ENCODE data around the gene SPAG4.

Gene SPAG4

DNA sequence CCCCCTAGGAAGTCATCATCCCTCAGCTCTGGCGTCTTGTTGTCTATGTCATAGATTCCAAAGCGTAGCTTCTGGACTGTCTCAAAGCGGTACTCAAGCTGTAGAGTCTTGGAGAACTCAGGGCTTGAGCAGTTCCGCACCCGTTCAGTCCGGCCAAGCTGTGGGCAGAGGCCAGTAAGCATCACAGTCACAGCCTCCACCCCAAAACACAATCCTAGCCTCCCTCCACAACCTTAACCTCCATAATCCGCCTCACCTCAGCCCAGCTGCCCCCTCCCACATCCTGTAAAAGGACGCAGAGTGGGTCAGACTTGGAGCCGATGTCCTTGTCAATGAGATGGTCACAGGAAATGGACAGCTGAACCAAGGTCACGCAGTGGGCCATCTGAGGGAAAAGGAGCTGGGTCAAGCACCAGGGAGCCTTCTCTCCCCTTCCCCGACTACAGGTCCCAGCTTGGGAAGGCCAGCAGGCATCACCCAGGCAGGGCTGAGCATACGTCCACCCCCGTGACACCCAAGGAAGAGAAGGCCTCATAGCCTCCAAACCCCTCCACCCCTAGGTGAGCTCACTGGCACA, 17.0 kb downstream of the SPAG4 start:
- Histone ChIP-seq H3K4me1 (ENCODE audit: control insufficient read depth, insufficient read depth, low read length) (no peaks in the 10 kb centered on the region), H3K27me3 (ENCODE audit: control insufficient read depth, insufficient read depth, low read length) (no peaks in the 10 kb centered on the region), H3K9ac (ENCODE audit: low read length) (no peak overlapping the region), H3K4me3 (ENCODE audit: low read length) (no peak overlapping the region), H3K9me3 (ENCODE audit: control insufficient read depth, low read length) (no peaks in the 10 kb centered on the region), H3K36me3 (ENCODE audit: control insufficient read depth, insufficient read depth, low read length) (peaks cover 7% of the 10 kb centered on the region)

DNA sequence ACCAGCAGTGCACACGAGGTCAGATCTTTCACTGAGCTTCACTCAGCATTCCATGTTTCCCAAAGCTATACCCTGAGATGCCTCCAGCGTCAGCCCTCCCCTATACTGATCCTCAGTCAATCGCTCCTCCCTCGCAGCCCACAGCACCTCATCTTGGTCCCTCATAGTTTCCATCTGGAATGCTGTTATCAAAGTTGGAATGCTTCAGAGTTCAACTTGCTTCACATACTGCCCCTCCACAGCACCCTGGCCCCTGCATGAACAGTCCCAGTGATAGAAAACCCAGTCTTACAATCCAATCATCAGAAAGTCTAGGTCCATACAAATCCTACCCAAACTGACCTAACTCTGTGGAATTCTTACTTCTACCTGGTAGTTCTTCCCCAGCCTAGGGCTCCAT, 20.0 kb downstream of the SPAG4 start:
- Histone ChIP-seq H3K4me3 (ENCODE audit: low read length) (no peak overlapping the region), H3K36me3 (ENCODE audit: control insufficient read depth, insufficient read depth, low read length) (peaks cover 4% of the 10 kb centered on the region), H3K4me1 (ENCODE audit: control insufficient read depth, insufficient read depth, low read length) (no peaks in the 10 kb centered on the region), H3K9ac (ENCODE audit: low read length) (no peak overlapping the region), H3K9me3 (ENCODE audit: control insufficient read depth, low read length) (no peaks in the 10 kb centered on the region), H3K27me3 (ENCODE audit: control insufficient read depth, insufficient read depth, low read length) (no peaks in the 10 kb centered on the region)

DNA sequence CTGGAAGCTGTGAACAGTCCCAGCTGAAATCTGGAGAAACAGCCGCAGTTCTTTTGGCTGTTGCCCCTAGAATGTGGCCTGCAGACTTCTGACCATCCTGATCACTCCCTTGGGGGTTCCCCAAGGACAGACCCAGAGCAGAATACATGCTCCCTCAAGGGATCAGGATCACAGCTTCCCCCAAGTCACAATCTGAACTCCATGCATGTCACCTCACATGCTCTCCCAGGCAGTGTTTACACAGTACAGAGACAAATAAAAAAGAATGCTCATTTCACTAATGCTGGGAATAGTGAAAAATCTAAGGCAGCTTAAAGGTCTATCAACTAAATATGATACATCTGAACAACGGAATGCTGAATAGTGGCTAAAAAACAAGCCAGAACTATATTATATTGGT, 20.5 kb downstream of the SPAG4 start:
- H3K9me3 ChIP-seq (ENCODE audit: control insufficient read depth, low read length): no peaks in the 10 kb centered on the region
- no peak overlapping the region for H3K9ac ChIP-seq (ENCODE audit: low read length)
- no peaks in the 10 kb centered on the region for H3K4me1 ChIP-seq (ENCODE audit: control insufficient read depth, insufficient read depth, low read length)
- H3K4me3 ChIP-seq (ENCODE audit: low read length): no peak overlapping the region
- H3K27me3 ChIP-seq (ENCODE audit: control insufficient read depth, insufficient read depth, low read length): no peaks in the 10 kb centered on the region
- H3K36me3 ChIP-seq (ENCODE audit: control insufficient read depth, insufficient read depth, low read length): peaks cover under 1% of the 10 kb centered on the region

DNA sequence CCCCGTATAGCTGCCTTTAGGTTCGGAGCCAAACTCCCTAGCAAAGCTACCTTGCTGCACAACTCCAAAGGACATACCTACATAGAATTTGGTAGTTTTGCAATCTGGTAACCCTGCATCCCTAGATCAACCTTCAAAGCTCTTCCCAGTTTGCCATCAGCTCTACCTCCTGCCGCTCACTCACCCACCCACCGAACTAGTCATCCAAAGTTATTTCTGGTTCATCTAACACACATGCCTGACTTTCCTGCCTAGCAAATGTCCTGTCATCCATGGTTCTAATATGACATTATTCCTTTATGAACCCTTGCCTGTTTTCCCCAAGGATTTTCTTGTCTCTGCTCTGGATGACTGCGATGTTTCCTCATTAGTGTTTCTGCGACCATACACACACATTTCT, 21.6 kb downstream of the SPAG4 start:
- Histone ChIP-seq H3K36me3 (ENCODE audit: control insufficient read depth, insufficient read depth, low read length) (no peaks in the 10 kb centered on the region), H3K4me3 (ENCODE audit: low read length) (no peak overlapping the region), H3K9ac (ENCODE audit: low read length) (no peak overlapping the region), H3K9me3 (ENCODE audit: control insufficient read depth, low read length) (no peaks in the 10 kb centered on the region), H3K27me3 (ENCODE audit: control insufficient read depth, insufficient read depth, low read length) (no peaks in the 10 kb centered on the region), H3K4me1 (ENCODE audit: control insufficient read depth, insufficient read depth, low read length) (no peaks in the 10 kb centered on the region)

DNA sequence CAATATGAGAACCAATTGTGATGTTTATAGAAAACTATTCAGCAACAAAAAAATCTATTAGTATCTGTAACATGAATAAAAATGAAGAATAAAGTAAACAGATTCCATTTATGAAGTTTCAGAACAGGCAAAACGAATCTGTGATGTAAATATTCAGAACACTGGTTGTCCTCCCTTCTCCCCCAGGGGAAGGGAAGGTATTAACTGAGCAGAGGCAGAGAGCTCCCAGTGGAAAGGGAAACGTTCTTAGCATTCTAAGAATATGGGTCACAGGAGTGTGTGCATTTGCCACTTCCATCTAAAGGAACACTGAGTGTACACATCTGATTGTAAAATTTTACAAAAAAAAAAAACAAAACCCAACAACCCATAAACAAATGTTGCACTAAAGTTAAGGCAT, 23.1 kb downstream of the SPAG4 start:
- no peaks in the 10 kb centered on the region for H3K4me1 ChIP-seq (ENCODE audit: control insufficient read depth, insufficient read depth, low read length)
- no peak overlapping the region for H3K4me3 ChIP-seq (ENCODE audit: low read length)
- H3K9ac ChIP-seq (ENCODE audit: low read length): no peak overlapping the region
- H3K27me3 ChIP-seq (ENCODE audit: control insufficient read depth, insufficient read depth, low read length): no peaks in the 10 kb centered on the region
- no peaks in the 10 kb centered on the region for H3K9me3 ChIP-seq (ENCODE audit: control insufficient read depth, low read length)
- H3K36me3 ChIP-seq (ENCODE audit: control insufficient read depth, insufficient read depth, low read length): no peaks in the 10 kb centered on the region

DNA sequence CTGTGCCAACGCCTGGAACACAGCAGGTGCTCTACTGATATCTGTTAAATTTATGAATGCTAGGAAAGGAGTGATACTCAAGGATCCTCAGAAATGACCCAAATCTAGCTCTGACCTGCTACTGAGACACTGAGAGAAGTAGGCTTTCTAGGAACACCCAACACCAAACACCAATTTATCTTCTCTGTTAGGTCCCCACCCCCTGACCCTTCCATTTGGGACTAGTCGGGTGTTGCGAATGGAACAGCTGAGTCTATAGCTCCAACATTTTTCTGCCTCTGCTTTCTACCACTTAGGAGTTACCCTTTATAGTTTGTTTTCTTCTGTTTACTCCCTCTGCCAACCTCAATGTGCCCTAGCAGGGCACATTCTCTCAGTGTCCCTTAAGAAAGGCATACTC, 25.1 kb downstream of the SPAG4 start:
- H3K9ac ChIP-seq (ENCODE audit: low read length): no peak overlapping the region
- H3K4me1 ChIP-seq (ENCODE audit: control insufficient read depth, insufficient read depth, low read length): no peaks in the 10 kb centered on the region
- no peaks in the 10 kb centered on the region for H3K9me3 ChIP-seq (ENCODE audit: control insufficient read depth, low read length)
- H3K27me3 ChIP-seq (ENCODE audit: control insufficient read depth, insufficient read depth, low read length): no peaks in the 10 kb centered on the region
- H3K4me3 ChIP-seq (ENCODE audit: low read length): no peak overlapping the region
- no peaks in the 10 kb centered on the region for H3K36me3 ChIP-seq (ENCODE audit: control insufficient read depth, insufficient read depth, low read length)

DNA sequence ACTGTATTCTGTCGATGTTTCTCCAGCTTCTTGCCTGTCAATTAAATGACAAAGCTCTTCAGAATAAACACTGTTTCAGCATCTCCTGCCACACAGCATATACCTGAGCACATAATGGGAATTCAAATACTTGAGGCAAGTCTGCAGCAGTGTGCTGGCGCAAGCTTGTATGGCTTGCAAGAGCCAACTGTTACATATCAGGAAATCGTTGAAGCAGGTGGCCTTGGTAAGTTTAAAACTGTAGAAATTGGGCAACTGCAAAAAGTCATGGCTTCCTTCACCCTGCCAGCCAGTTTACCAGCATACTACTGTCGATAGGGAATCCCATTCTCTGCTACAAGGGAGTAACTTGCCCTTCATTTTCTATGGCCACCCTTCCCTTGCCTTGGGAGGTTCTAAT, 26.1 kb downstream of the SPAG4 start:
- Histone ChIP-seq H3K4me1 (ENCODE audit: control insufficient read depth, insufficient read depth, low read length) (no peaks in the 10 kb centered on the region), H3K4me3 (ENCODE audit: low read length) (no peak overlapping the region), H3K9me3 (ENCODE audit: control insufficient read depth, low read length) (no peaks in the 10 kb centered on the region), H3K9ac (ENCODE audit: low read length) (no peak overlapping the region), H3K36me3 (ENCODE audit: control insufficient read depth, insufficient read depth, low read length) (no peaks in the 10 kb centered on the region), H3K27me3 (ENCODE audit: control insufficient read depth, insufficient read depth, low read length) (no peaks in the 10 kb centered on the region)

DNA sequence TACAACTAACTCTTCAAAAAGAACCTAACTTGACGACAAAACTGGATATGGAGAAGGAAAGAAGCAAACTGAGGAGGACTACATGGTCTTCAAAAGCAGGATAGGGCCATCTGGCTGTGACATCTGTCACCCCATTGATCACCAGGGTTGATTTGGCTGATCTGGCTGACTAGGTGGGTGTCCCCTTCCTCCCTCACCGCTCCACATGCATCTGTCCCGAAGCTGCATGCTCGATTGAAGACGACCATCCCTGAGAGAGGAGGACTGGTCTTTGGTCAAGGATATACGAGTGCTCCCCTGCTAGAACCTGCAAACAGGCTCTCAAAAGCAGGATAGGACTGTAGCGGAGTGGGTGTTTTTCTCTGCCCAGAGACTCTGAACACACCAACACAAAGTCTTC, 27.4 kb downstream of the SPAG4 start:
- Histone ChIP-seq H3K27me3 (ENCODE audit: control insufficient read depth, insufficient read depth, low read length) (no peaks in the 10 kb centered on the region), H3K4me3 (ENCODE audit: low read length) (no peak overlapping the region), H3K4me1 (ENCODE audit: control insufficient read depth, insufficient read depth, low read length) (no peaks in the 10 kb centered on the region), H3K9me3 (ENCODE audit: control insufficient read depth, low read length) (no peaks in the 10 kb centered on the region), H3K9ac (ENCODE audit: low read length) (no peak overlapping the region), H3K36me3 (ENCODE audit: control insufficient read depth, insufficient read depth, low read length) (no peaks in the 10 kb centered on the region)

DNA sequence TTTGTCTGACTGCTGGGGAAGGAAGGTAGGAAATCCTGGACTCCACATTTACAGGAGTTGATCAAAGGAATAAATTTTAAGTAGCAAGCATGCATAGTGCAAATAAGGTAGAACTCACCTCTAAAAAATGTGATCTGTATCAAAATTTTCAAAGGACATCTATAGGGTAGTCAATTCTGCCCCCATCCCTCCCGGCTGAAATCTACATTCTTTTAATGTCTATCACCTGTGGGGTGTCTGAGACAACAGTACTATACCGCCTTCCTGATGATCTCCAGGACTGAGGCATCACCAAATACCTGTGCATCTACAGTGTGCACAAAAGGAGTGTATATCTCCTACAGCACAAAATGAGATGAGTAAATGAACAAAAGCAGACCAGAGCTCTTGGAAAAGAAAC, 29.2 kb downstream of the SPAG4 start:
- no peak overlapping the region for H3K4me3 ChIP-seq (ENCODE audit: low read length)
- H3K36me3 ChIP-seq (ENCODE audit: control insufficient read depth, insufficient read depth, low read length): no peaks in the 10 kb centered on the region
- no peak overlapping the region for H3K9ac ChIP-seq (ENCODE audit: low read length)
- no peaks in the 10 kb centered on the region for H3K4me1 ChIP-seq (ENCODE audit: control insufficient read depth, insufficient read depth, low read length)
- no peaks in the 10 kb centered on the region for H3K9me3 ChIP-seq (ENCODE audit: control insufficient read depth, low read length)
- no peaks in the 10 kb centered on the region for H3K27me3 ChIP-seq (ENCODE audit: control insufficient read depth, insufficient read depth, low read length)

DNA sequence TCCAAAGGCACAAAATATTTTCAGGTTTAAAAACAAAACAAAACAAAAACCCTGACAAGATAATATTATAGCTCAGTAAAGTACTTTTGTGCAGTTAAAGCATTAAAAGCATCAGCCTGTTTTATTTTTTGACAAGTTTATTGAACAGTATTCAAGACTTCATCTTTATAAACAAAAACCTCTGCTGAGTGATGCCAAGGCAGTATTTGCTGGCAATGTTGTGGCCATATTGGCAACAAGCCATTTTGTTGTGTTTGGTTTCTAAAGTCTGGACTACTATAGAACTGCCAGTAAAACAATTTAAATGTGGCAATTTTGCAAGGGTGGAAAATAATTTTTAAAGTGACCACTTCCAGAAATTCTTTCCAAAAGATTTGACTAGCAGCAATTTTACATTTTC, 33.2 kb downstream of the SPAG4 start:
- no peak overlapping the region for H3K9ac ChIP-seq (ENCODE audit: low read length)
- no peak overlapping the region for H3K4me3 ChIP-seq (ENCODE audit: low read length)
- no peaks in the 10 kb centered on the region for H3K27me3 ChIP-seq (ENCODE audit: control insufficient read depth, insufficient read depth, low read length)
- no peaks in the 10 kb centered on the region for H3K36me3 ChIP-seq (ENCODE audit: control insufficient read depth, insufficient read depth, low read length)
- no peaks in the 10 kb centered on the region for H3K4me1 ChIP-seq (ENCODE audit: control insufficient read depth, insufficient read depth, low read length)
- no peaks in the 10 kb centered on the region for H3K9me3 ChIP-seq (ENCODE audit: control insufficient read depth, low read length)

DNA sequence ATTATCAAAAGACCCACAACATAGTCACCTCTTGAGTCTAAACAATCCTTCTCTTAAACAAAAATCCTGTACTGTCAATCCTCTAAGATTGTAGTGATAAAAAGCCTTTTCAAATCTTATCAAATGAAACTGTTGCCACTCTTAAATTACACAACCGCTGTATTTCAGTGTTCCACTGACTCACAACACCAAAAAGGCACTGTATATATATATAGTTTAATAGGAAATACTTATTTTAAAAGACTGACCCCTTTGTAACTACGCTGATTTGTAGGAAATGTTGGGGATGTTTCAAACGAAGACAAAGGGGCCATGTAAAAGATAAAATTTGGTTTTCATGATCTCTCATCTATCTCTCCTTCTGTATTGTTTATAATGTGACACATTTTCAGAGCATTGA, 35.0 kb downstream of the SPAG4 start:
- H3K36me3 ChIP-seq (ENCODE audit: control insufficient read depth, insufficient read depth, low read length): peaks cover 4% of the 10 kb centered on the region
- no peak overlapping the region for H3K4me3 ChIP-seq (ENCODE audit: low read length)
- H3K4me1 ChIP-seq (ENCODE audit: control insufficient read depth, insufficient read depth, low read length): no peaks in the 10 kb centered on the region
- no peak overlapping the region for H3K9ac ChIP-seq (ENCODE audit: low read length)
- H3K9me3 ChIP-seq (ENCODE audit: control insufficient read depth, low read length): no peaks in the 10 kb centered on the region
- H3K27me3 ChIP-seq (ENCODE audit: control insufficient read depth, insufficient read depth, low read length): no peaks in the 10 kb centered on the region

DNA sequence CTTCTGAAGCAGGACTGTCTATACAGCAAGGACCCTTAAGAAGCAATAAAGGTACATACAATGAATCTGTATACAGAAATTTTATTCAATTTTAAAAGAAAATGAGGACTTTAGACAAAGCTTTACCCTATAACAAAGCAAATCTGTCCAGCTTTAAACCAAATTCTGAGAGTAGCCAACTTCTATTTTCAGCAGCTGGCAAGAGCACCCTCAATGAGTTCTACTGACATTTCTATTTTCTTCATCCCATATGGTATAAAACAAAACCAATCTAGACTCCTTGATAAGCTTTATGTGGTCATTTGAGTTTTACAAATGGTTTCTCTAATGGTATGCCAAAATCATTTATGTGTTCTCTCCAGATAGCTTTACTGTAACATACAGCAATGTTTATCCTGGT, 36.3 kb downstream of the SPAG4 start:
- no peaks in the 10 kb centered on the region for H3K4me1 ChIP-seq (ENCODE audit: control insufficient read depth, insufficient read depth, low read length)
- H3K27me3 ChIP-seq (ENCODE audit: control insufficient read depth, insufficient read depth, low read length): no peaks in the 10 kb centered on the region
- no peak overlapping the region for H3K4me3 ChIP-seq (ENCODE audit: low read length)
- H3K9me3 ChIP-seq (ENCODE audit: control insufficient read depth, low read length): no peaks in the 10 kb centered on the region
- no peak overlapping the region for H3K9ac ChIP-seq (ENCODE audit: low read length)
- peaks cover 4% of the 10 kb centered on the region for H3K36me3 ChIP-seq (ENCODE audit: control insufficient read depth, insufficient read depth, low read length)
